Transverse colon (tissue), 3 donors: ENCODE data around the gene AHDC1.

Experiments used
- CTCF ChIP-seq, 5 experiments: fragments of 200-600 bp in 3 of 5; fragments of 450-650 bp in 2 of 5; sonication (generic) in 3 of 5; IDR thresholded peaks; 1 replicate in 2 of 5; 2 replicates in 3 of 5; pipeline ENCODE4 v1.5.1; 2016 to 2017; ENCODE audit warnings: antibody characterized with exemption in 5 of 5, inconsistent platforms in 3 of 5, mild to moderate bottlenecking in 2 of 5, moderate library complexity in 1 of 5
- POLR2A ChIP-seq: fragments of 450-650 bp; IDR thresholded peaks from one replicate; pipeline ENCODE4 v1.6.1; 2016; ENCODE audit warnings: antibody characterized with exemption, mild to moderate bottlenecking, moderate library complexity

GRCh38 chr1:27526569-27527222 is 77.2 kb downstream of the AHDC1 start:
- TF ChIP-seq CTCF (IDR thresholded peaks at IDR 0.05): no peak
- no peak for TF ChIP-seq POLR2A
